ENCODE data around the gene FGFBP2.

DNA sequence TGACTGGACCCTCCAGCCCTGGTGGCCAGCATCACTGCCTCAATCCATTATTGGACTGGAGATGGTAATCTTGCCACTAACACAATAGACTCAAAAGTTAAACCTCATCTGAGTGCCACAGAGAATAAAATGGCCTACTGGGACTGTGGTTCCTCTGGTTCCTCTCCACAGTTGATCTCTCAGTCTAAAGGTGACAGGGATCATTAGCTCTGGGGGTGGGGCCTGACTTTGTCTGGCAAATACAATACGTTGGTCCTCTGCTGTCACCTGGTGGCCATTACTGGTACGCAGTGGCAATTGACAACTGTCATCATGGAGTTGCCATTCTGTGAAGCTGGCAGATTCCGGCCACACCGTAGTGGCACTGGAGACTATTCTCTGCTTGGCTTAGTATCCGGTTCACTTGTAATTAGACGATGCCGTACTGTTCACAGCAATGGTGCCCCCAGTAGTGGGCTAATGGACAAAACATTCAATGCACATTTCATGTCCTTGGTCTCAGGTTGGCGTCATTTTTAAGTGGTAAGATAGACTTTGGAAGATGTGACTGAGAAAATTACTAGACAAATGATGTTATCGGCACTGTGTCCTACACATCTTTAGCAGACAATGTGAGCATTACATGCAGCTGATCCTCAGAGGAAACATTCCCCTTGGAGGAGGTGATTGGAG, 6.7 kb downstream of the FGFBP2 start:
- TF ChIP-seq, protein P1, sequence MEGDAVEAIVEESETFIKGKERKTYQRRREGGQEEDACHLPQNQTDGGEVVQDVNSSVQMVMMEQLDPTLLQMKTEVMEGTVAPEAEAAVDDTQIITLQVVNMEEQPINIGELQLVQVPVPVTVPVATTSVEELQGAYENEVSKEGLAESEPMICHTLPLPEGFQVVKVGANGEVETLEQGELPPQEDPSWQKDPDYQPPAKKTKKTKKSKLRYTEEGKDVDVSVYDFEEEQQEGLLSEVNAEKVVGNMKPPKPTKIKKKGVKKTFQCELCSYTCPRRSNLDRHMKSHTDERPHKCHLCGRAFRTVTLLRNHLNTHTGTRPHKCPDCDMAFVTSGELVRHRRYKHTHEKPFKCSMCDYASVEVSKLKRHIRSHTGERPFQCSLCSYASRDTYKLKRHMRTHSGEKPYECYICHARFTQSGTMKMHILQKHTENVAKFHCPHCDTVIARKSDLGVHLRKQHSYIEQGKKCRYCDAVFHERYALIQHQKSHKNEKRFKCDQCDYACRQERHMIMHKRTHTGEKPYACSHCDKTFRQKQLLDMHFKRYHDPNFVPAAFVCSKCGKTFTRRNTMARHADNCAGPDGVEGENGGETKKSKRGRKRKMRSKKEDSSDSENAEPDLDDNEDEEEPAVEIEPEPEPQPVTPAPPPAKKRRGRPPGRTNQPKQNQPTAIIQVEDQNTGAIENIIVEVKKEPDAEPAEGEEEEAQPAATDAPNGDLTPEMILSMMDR (conservative IDR thresholded peaks at IDR 0.05): peak; percentile 93
- no peak for TF ChIP-seq EZH2 (IDR thresholded peaks at IDR 0.05; ENCODE audit: low read depth)

Data from PC-9 (cell line).